GM18873 (cell line): Measurements from ENCODE around the gene ACY1.

Source experiments
- ATAC-seq: cut with Tn5 transposase; IDR thresholded peaks from one replicate; pipeline ENCODE4 v1.9.1; 2021; ENCODE audit warnings: mild to moderate bottlenecking, moderate library complexity, moderate number of reproducible peaks; ENCODE audit not compliant: unreplicated experiment, low FRiP score

The ACY1 gene

GRCh38 chr3:51982838-51983577 is at the start of gene ACY1:
Gene ACY1 (plus strand): TSS chr3:51983535. CDS start chr3:51984065, 530 bp downstream.
- ATAC-seq: peak; percentile 63

DNA sequence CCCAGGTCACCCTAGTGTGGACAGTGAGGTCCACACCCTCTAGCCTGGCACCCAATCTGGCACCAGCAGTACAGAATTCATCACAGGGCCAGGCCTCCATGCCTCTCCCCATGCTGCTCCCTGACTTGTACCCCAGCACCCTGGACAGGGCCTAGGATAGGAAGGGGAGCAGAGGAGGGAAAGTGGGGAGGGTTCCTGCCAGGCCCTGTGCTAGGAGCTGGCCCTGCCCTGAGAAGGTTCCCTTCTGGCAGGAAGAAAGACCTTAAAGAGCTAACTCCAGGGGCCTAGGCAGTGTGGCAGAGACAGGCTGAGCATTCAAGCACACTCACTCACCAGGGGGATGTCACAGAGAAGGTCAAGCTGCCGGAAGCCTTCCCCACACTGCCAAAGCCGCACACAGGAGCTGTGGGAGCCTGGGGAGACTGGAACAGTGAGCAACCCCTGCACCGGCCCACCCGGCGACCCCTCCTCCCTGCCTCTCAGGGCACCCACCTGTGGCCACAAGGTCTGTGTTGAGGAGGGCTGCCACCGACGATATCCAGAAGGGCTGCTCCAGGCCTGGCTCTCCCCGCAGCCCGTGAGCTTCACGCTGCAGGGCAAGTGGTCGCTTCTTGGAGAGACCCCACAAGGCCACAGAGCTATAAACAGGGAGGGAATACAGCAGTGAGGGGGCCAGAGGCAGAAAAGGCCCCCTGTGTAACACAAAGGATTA is 49.0 kb upstream of the ACY1 start:
- no peak for ATAC-seq

- ATAC-seq: no peak
Measured at GRCh38 chr3:51934991-51935885, 48.1 kb upstream of the ACY1 start.

DNA sequence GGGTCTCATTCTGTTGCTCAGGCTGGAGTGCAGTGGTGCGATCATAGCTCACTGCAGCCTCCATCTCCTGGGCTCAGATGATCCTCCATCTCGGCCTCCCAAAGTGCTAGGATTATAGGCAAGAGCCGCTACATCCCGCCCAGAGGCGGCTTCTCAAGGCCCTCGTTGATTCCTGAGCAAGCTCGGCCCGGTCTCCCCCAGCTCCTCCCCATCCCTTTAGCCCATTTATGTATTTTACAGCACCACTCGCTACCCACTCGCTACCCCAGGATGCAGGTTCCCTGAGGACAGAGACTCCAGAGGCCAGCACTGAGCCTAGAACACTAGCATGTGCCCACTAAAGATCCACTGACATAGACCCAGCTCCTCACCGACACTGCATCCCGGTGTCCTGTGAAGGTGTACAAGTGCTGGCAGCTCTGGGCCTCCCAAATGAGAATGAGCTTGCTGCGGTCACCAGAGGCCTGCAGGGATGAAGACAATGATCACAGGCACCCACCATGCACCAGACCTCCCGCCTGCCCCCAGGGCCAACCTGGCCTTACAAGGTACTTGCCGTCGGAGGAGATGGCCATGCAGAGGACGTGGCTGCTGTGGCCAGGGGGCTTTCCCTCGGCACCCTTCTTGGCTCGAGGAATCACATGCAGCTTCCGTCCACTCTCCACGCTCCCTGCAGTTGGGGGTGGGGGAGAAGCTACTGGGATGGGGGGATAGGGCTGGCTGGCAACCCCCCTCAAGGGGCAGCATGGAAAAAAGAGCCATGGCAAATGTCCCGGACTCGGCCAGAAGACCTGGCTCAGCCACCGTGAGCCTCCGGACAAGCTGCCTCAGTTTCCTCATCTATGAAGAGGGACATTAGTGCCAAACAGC is 47.2 kb upstream of the ACY1 start:
- no peak for ATAC-seq

- ATAC-seq: no peak
Measured at GRCh38 chr3:51937014-51937413, 46.3 kb upstream of the ACY1 start.

DNA sequence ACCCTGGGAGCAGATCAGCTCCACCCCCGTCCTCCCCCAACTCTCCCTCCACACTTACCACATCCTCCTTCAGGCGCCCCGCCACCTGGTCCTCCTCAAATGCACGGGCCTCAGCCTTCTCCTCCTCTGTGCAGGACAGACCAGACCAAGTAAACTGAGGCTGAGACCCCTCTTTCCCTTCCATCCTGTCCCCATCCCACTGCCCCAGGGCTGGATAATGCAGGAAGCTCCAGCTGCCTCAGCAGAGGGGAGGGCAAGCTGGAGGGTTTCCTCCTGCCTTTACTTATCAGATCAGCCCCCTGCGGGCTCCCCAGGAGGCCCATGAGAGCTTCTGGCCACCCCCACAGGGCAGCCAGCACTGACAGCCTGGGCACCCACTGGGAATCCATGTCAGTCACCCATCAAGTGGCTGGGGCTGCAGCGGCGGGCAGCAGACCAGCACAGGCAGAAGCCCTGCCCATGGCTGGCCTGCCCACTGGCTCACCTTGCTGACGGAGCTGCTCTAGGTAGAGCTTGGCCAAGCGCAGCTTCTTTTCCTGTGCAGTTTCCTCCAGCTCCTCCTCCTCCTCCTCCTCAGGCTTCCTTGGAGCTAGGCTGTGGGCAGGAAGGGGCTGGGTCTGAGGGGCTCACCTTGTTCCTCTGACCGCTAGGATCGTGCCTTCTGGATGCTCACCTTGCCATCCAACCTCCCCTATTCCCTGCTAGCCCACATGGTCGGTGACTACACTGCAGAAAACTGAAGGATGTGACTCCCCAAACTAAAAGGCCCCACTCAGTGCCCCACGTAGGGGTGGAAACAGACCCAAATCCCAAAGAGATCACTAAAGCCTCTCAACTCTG is 45.5 kb upstream of the ACY1 start:
- ATAC-seq: no peak

- ATAC-seq: no peak
Measured at GRCh38 chr3:51938780-51939425, 44.4 kb upstream of the ACY1 start.

GRCh38 chr3:51940648-51941462 is 42.5 kb upstream of the ACY1 start:
- ATAC-seq: no peak

DNA sequence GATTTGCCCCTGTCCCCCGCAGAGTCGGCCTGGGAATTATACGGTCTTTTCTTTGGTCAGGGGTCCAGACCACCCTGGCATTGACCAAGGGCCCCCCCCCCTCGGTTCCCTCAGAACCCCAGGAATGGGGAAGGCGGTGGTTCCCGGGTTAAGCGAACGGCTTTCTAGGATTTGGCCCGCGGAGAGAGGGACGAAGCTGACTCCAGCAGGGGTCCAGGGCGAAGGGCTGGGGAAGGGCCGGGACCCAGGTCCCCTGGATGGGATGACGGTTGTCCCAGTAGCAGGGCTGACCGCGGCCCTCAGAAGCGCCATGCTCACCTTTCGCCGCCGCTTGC is 41.9 kb upstream of the ACY1 start:
- ATAC-seq: no peak

DNA sequence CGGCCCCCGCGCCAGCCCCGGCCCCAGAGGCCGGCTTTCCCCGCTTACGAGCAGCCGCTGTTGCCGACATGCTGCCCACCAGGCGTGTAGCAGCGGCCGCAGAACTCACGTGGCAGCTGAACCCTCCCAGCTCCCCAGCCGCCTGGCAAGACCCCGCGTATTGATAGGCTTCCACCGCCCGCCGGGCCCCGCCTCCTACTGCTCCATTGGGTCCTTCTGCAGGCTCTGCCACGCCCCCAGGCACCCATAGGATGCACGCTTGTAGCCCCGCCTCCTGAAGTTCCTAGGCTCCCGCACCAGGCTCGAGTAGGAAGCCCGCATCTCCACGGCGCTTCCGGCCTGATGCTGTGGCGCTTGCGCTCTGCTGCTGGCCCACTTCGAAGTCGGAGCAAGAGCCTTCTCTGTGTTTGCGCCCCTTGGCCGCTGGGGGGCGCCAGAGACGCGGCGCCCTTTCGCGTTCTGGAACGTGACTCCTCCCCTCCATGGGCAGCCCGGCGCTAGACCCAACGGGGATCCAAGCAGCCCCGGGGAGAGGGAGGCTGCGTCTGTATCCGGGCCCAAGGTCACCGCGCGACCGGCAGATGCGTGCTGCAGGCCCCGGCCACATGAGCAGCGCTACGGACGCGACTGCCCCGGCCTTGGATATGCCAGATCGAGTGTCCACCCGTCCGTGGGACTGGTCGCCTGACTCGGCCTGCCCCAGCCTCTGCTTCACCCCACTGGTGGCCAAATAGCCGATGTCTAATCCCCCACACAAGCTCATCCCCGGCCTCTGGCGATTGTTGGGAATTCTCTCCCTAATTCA is 41.3 kb upstream of the ACY1 start, which contains the start of the genes PARP3 and RRP9:
PARP3 (plus strand) TSS at position 566 of the 805 bp plus-strand sequence. CDS start 993 bp downstream, outside the sequence.
RRP9 (minus strand) TSS at position 107 of the 805 bp plus-strand sequence; CDS start at position 70, 37 bp downstream.
- ATAC-seq: peak; percentile 87

- ATAC-seq: no peak
Measured at GRCh38 chr3:51942603-51943450, 40.5 kb upstream of the ACY1 start.

GRCh38 chr3:51943451-51944391 is 39.6 kb upstream of the ACY1 start:
- ATAC-seq: no peak

DNA sequence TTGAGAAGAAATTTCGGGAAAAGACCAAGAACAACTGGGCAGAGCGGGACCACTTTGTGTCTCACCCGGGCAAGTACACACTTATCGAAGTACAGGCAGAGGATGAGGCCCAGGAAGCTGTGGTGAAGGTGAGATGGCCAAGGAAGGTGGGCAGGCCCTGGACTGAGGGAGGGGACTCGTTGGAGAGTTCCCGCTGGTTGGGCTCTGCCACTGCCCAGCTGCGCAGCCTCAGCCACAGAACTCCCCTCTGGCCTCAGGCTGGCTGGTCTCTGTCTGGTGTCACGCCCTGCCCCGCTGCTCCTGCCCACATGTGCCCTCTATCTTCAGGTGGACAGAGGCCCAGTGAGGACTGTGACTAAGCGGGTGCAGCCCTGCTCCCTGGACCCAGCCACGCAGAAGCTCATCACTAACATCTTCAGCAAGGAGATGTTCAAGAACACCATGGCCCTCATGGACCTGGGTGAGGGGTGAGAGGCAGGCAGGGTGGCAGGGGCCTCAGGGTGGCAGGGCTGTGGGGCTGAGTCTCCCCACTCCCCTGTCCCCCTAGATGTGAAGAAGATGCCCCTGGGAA is 38.8 kb upstream of the ACY1 start:
- ATAC-seq: no peak

GRCh38 chr3:51945031-51945840 is 38.1 kb upstream of the ACY1 start:
- ATAC-seq: no peak
